ENCODE data around the gene NT5DC4.

The NT5DC4 gene

DNA sequence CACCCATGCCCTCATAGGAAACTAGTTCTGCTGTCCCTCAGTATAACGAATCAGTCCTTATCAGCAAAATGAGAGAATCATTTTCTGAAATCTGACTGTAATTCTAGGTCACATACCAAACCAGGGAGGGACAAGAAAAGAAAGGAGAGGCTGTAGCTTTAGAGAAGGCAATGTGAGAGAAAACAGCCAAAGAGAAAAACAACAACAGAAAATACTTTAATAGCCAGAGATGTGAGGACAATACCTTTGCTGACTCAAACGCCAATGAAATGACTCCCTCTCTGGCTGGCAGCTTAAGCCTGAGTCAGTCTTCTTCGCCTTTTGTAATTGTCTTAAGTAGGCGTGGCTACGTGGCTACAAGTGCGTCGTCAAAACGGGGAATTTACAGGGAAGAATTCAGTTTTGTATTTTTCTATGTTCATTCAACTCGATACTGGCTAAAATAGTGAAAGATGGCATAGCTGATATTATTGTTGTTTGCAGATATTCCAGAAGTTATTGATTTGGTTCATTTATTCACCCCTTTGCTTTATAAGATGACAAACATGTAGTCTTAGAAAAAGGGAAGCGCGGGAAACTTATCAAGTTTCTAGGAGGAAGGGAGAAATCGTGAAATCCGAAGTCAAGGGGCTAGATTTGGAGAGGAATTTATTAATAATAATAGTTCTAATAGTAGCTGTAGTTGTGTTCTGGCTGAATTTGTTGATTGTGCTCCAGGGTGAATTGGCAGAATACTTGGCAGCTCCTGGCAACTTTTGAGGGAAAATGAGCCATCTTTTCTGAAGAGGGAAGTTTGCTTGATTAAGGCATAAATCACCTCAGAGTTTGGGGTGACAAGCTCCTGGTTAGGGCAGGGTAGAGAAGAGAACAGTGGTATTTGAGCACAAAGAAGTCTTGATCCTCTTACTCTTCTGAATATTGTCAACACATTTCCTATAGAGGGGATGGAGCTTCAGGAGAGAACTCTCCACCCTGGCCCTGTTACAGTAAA, 63.7 kb downstream of the NT5DC4 start, which contains the start of gene IL1A:
Gene IL1A, minus strand, starts transcription at position 295 of the 991 bp plus-strand sequence. CDS start 723 bp downstream, outside the sequence.
- no peak for DNase-seq (ENCODE audit: low read depth)

DNA sequence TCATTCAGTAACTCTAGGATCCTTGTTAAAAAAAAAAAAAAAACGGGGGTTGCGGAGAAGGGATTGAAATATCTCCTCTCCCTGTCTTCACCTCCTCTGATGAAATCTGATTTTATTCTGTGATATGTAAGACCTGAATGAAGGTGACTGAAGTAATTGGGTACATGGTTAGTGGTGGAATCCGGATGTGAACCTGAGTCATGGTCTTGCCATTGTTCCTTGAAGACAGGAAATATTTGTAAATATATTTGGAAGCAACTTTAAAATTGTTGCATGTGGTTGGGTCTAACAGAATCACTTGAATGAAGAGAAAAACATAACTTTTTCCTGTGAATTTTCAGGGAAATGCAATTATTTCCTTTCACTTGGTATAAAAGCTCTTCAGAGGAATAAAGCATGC, 66.5 kb downstream of the NT5DC4 start:
- no peak for DNase-seq (ENCODE audit: low read depth)

DNA sequence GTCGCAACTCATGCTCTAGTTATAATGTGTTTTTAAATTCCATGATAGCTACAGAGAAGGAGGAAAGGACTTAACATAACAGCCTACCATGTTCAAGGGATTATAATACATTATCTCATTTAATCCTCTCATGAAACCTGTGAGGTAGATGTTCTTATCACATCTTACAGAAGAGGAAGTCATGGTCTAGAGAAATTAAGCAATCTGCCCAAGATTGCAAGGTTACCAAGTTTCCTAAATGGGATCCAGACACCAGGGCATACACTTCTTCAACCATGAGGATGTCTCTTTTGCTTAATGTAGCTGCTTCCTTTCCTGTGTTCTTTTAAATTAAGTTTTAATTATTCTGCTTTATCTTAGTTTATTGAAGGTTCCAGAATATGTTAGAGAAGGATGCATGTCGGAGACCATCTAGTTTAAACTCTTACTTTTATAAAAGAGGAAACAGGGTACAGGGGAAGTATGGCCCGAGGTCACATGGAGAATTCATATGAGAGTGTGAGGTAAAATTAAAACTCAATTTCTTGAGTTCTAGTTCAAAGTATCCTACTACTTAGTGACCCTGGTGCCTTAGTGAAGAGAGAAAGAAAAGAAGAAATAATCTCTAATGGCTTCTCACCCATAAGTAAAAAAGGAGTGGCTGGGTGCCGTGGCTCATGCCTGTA, 67.0 kb downstream of the NT5DC4 start:
- no peak for DNase-seq (ENCODE audit: low read depth)

DNA sequence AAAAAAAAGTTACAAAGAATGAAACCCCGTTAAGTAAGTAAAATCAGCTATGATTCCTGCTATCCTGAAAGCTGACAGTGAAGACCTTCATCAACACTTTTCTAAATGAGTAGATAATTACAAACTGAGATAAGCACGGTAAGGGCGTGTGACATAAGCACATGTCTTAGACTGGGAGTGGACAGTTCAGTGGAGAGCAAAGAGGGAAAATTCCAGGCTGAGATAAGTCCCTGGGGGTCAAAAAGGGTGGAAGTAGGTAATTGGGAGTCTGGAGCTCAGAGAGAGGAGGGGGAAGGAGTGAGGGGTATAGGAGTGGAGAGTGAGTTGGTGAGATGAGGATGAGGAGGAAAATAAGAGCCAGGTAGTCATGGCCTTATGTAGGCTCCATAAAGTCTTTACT, 67.8 kb downstream of the NT5DC4 start:
- no peak for DNase-seq (ENCODE audit: low read depth)
